ENCODE results near the gene IQGAP3.
"Not testable (repeated sequence)": the region's sequence is repeated elsewhere in the genome, so short reads cannot be mapped to it uniquely, and the experiment has no call there.

IQGAP3 gene

GRCh38 chr1:156552937-156553336 lies 19.4 kb downstream of the IQGAP3 start:
- H3K9me3 ChIP-seq (ENCODE audit: control insufficient read depth, insufficient read depth, low read length); H3K4me3 ChIP-seq (ENCODE audit: low read length); H3K27me3 ChIP-seq (ENCODE audit: control insufficient read depth, insufficient read depth, low read length); H3K27ac ChIP-seq (ENCODE audit: low read length); DNase-seq (ENCODE audit: low read depth, low spot score); H3K4me1 ChIP-seq (ENCODE audit: control insufficient read depth, insufficient read depth, low read length): not testable (repeated sequence)
- no CpG with 5 or more reads among the region's 4 CpGs for WGBS (ENCODE audit: insufficient coverage, insufficient read length)
- H3K36me3 ChIP-seq (ENCODE audit: control insufficient read depth, insufficient read depth, low read length): peaks cover 16% of the 10 kb centered on the region

- Histone ChIP-seq H3K36me3 (ENCODE audit: control insufficient read depth, insufficient read depth, low read length) (peaks cover 19% of the 10 kb centered on the region), H3K9me3 (ENCODE audit: control insufficient read depth, insufficient read depth, low read length) (no peaks in the 10 kb centered on the region), H3K27me3 (ENCODE audit: control insufficient read depth, insufficient read depth, low read length) (no peaks in the 10 kb centered on the region), H3K4me1 (ENCODE audit: control insufficient read depth, insufficient read depth, low read length) (no peaks in the 10 kb centered on the region), H3K4me3 (ENCODE audit: low read length) (no peak overlapping the region), H3K27ac (ENCODE audit: low read length) (no peak overlapping the region)
- DNase-seq (ENCODE audit: low read depth, low spot score): no peak
- no CpG with 5 or more reads among the region's 5 CpGs for WGBS (ENCODE audit: insufficient coverage, insufficient read length)
These were observed 19.8 kb downstream of the IQGAP3 start for GRCh38 chr1:156552518-156552917.

- Histone ChIP-seq H3K27ac (ENCODE audit: low read length) (no peak overlapping the region), H3K9me3 (ENCODE audit: control insufficient read depth, insufficient read depth, low read length) (no peaks in the 10 kb centered on the region), H3K4me1 (ENCODE audit: control insufficient read depth, insufficient read depth, low read length) (no peaks in the 10 kb centered on the region), H3K4me3 (ENCODE audit: low read length) (no peak overlapping the region), H3K27me3 (ENCODE audit: control insufficient read depth, insufficient read depth, low read length) (no peaks in the 10 kb centered on the region), H3K36me3 (ENCODE audit: control insufficient read depth, insufficient read depth, low read length) (peaks cover 20% of the 10 kb centered on the region)
- WGBS (ENCODE audit: insufficient coverage, insufficient read length): no CpG with 5 or more reads among the region's 6 CpGs
- no peak for DNase-seq (ENCODE audit: low read depth, low spot score)
These were observed 20.5 kb downstream of the IQGAP3 start for GRCh38 chr1:156551869-156552268.

GRCh38 chr1:156551066-156551643 lies 21.2 kb downstream of the IQGAP3 start:
- Histone ChIP-seq H3K27me3 (ENCODE audit: control insufficient read depth, insufficient read depth, low read length) (no peaks in the 10 kb centered on the region), H3K27ac (ENCODE audit: low read length) (no peak overlapping the region), H3K36me3 (ENCODE audit: control insufficient read depth, insufficient read depth, low read length) (peaks cover 20% of the 10 kb centered on the region), H3K4me3 (ENCODE audit: low read length) (no peak overlapping the region), H3K4me1 (ENCODE audit: control insufficient read depth, insufficient read depth, low read length) (no peaks in the 10 kb centered on the region), H3K9me3 (ENCODE audit: control insufficient read depth, insufficient read depth, low read length) (no peaks in the 10 kb centered on the region)
- no peak for DNase-seq (ENCODE audit: low read depth, low spot score)
- WGBS (ENCODE audit: insufficient coverage, insufficient read length): no CpG with 5 or more reads among the region's 3 CpGs

GRCh38 chr1:156550346-156550745 lies 22.0 kb downstream of the IQGAP3 start:
- H3K36me3 ChIP-seq (ENCODE audit: control insufficient read depth, insufficient read depth, low read length): peaks cover 20% of the 10 kb centered on the region
- no CpG with 5 or more reads among the region's 5 CpGs for WGBS (ENCODE audit: insufficient coverage, insufficient read length)
- H3K4me1 ChIP-seq (ENCODE audit: control insufficient read depth, insufficient read depth, low read length): no peaks in the 10 kb centered on the region

GRCh38 chr1:156549831-156550230 lies 22.5 kb downstream of the IQGAP3 start:
- Histone ChIP-seq H3K27ac (ENCODE audit: low read length) (no peak overlapping the region), H3K36me3 (ENCODE audit: control insufficient read depth, insufficient read depth, low read length) (peaks cover 20% of the 10 kb centered on the region), H3K9me3 (ENCODE audit: control insufficient read depth, insufficient read depth, low read length) (no peaks in the 10 kb centered on the region), H3K4me1 (ENCODE audit: control insufficient read depth, insufficient read depth, low read length) (no peaks in the 10 kb centered on the region), H3K4me3 (ENCODE audit: low read length) (no peak overlapping the region), H3K27me3 (ENCODE audit: control insufficient read depth, insufficient read depth, low read length) (no peaks in the 10 kb centered on the region)
- WGBS (ENCODE audit: insufficient coverage, insufficient read length): no CpG with 5 or more reads among the region's 1 CpG
- DNase-seq (ENCODE audit: low read depth, low spot score): no peak

More at GRCh38 chr1:156550346-156550745, 22.0 kb downstream of the IQGAP3 start:
- no peak overlapping the region for H3K4me3 ChIP-seq (ENCODE audit: low read length)
- no peaks in the 10 kb centered on the region for H3K27me3 ChIP-seq (ENCODE audit: control insufficient read depth, insufficient read depth, low read length)
- H3K27ac ChIP-seq (ENCODE audit: low read length): no peak overlapping the region
- no peaks in the 10 kb centered on the region for H3K9me3 ChIP-seq (ENCODE audit: control insufficient read depth, insufficient read depth, low read length)
- DNase-seq (ENCODE audit: low read depth, low spot score): no peak

- no peak overlapping the region for H3K4me3 ChIP-seq (ENCODE audit: low read length)
- no peak overlapping the region for H3K27ac ChIP-seq (ENCODE audit: low read length)
- H3K9me3 ChIP-seq (ENCODE audit: control insufficient read depth, insufficient read depth, low read length): no peaks in the 10 kb centered on the region
- DNase-seq (ENCODE audit: low read depth, low spot score): no peak
- H3K4me1 ChIP-seq (ENCODE audit: control insufficient read depth, insufficient read depth, low read length): no peaks in the 10 kb centered on the region
- H3K36me3 ChIP-seq (ENCODE audit: control insufficient read depth, insufficient read depth, low read length): peaks cover 20% of the 10 kb centered on the region
- no CpG with 5 or more reads among the region's 2 CpGs for WGBS (ENCODE audit: insufficient coverage, insufficient read length)
- H3K27me3 ChIP-seq (ENCODE audit: control insufficient read depth, insufficient read depth, low read length): no peaks in the 10 kb centered on the region
These were observed 23.0 kb downstream of the IQGAP3 start for GRCh38 chr1:156549390-156549789.

GRCh38 chr1:156547982-156548381 lies 24.4 kb downstream of the IQGAP3 start:
- H3K9me3 ChIP-seq (ENCODE audit: control insufficient read depth, insufficient read depth, low read length): no peaks in the 10 kb centered on the region
- no peak for DNase-seq (ENCODE audit: low read depth, low spot score)
- H3K27me3 ChIP-seq (ENCODE audit: control insufficient read depth, insufficient read depth, low read length): no peaks in the 10 kb centered on the region
- H3K4me1 ChIP-seq (ENCODE audit: control insufficient read depth, insufficient read depth, low read length): no peaks in the 10 kb centered on the region
- no CpG with 5 or more reads among the region's 9 CpGs for WGBS (ENCODE audit: insufficient coverage, insufficient read length)
- no peak overlapping the region for H3K27ac ChIP-seq (ENCODE audit: low read length)
- no peak overlapping the region for H3K4me3 ChIP-seq (ENCODE audit: low read length)
- H3K36me3 ChIP-seq (ENCODE audit: control insufficient read depth, insufficient read depth, low read length): peaks cover 20% of the 10 kb centered on the region

- no peak overlapping the region for H3K27ac ChIP-seq (ENCODE audit: low read length)
- no peaks in the 10 kb centered on the region for H3K27me3 ChIP-seq (ENCODE audit: control insufficient read depth, insufficient read depth, low read length)
- H3K4me3 ChIP-seq (ENCODE audit: low read length): no peak overlapping the region
- no peaks in the 10 kb centered on the region for H3K4me1 ChIP-seq (ENCODE audit: control insufficient read depth, insufficient read depth, low read length)
- WGBS (ENCODE audit: insufficient coverage, insufficient read length): no CpG with 5 or more reads among the region's 4 CpGs
- H3K9me3 ChIP-seq (ENCODE audit: control insufficient read depth, insufficient read depth, low read length): no peaks in the 10 kb centered on the region
- DNase-seq (ENCODE audit: low read depth, low spot score): no peak
- peaks cover 20% of the 10 kb centered on the region for H3K36me3 ChIP-seq (ENCODE audit: control insufficient read depth, insufficient read depth, low read length)
These were observed 24.9 kb downstream of the IQGAP3 start for GRCh38 chr1:156547434-156547833.

GRCh38 chr1:156546267-156546666 lies 26.1 kb downstream of the IQGAP3 start:
- H3K4me1 ChIP-seq (ENCODE audit: control insufficient read depth, insufficient read depth, low read length): no peaks in the 10 kb centered on the region
- no CpG with 5 or more reads among the region's 3 CpGs for WGBS (ENCODE audit: insufficient coverage, insufficient read length)
- no peak for DNase-seq (ENCODE audit: low read depth, low spot score)
- no peak overlapping the region for H3K27ac ChIP-seq (ENCODE audit: low read length)
- H3K9me3 ChIP-seq (ENCODE audit: control insufficient read depth, insufficient read depth, low read length): no peaks in the 10 kb centered on the region
- no peak overlapping the region for H3K4me3 ChIP-seq (ENCODE audit: low read length)
- H3K27me3 ChIP-seq (ENCODE audit: control insufficient read depth, insufficient read depth, low read length): no peaks in the 10 kb centered on the region
- H3K36me3 ChIP-seq (ENCODE audit: control insufficient read depth, insufficient read depth, low read length): peaks cover 18% of the 10 kb centered on the region

- Histone ChIP-seq H3K4me3 (ENCODE audit: low read length) (no peak overlapping the region), H3K36me3 (ENCODE audit: control insufficient read depth, insufficient read depth, low read length) (peaks cover 14% of the 10 kb centered on the region; the same call in 1 of the 2 replicates), H3K9me3 (ENCODE audit: control insufficient read depth, insufficient read depth, low read length) (no peaks in the 10 kb centered on the region), H3K4me1 (ENCODE audit: control insufficient read depth, insufficient read depth, low read length) (no peaks in the 10 kb centered on the region), H3K27ac (ENCODE audit: low read length) (no peak overlapping the region), H3K27me3 (ENCODE audit: control insufficient read depth, insufficient read depth, low read length) (no peaks in the 10 kb centered on the region)
- no peak for DNase-seq (ENCODE audit: low read depth, low spot score)
- WGBS (ENCODE audit: insufficient coverage, insufficient read length): no CpG with 5 or more reads among the region's 3 CpGs
These were observed 27.7 kb downstream of the IQGAP3 start for GRCh38 chr1:156544592-156545102.
